Measurements from ENCODE around the gene PLEKHO2.

- TF ChIP-seq, protein P1, sequence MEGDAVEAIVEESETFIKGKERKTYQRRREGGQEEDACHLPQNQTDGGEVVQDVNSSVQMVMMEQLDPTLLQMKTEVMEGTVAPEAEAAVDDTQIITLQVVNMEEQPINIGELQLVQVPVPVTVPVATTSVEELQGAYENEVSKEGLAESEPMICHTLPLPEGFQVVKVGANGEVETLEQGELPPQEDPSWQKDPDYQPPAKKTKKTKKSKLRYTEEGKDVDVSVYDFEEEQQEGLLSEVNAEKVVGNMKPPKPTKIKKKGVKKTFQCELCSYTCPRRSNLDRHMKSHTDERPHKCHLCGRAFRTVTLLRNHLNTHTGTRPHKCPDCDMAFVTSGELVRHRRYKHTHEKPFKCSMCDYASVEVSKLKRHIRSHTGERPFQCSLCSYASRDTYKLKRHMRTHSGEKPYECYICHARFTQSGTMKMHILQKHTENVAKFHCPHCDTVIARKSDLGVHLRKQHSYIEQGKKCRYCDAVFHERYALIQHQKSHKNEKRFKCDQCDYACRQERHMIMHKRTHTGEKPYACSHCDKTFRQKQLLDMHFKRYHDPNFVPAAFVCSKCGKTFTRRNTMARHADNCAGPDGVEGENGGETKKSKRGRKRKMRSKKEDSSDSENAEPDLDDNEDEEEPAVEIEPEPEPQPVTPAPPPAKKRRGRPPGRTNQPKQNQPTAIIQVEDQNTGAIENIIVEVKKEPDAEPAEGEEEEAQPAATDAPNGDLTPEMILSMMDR (IDR thresholded peaks at IDR 0.05), result no peak
- TF ChIP-seq POLR2A (IDR thresholded peaks at IDR 0.05) (no peak), POLR2AphosphoS5 (IDR thresholded peaks at IDR 0.05) (no peak)
Observed at GRCh38 chr15:64912379-64913325, 70.9 kb downstream of the PLEKHO2 start.
